ENCODE results near the gene TCF15.

- TF ChIP-seq POU6F1 (CRISPR knock-in tag; IDR thresholded peaks at IDR 0.05; ENCODE audit: borderline replicate concordance, low read depth) (no peak), ARNTL (CRISPR knock-in tag; IDR thresholded peaks at IDR 0.05; ENCODE audit: borderline replicate concordance, low read depth) (no peak), SNAI2 (CRISPR knock-in tag; IDR thresholded peaks at IDR 0.05) (no peak), ZFP30 (CRISPR knock-in tag; IDR thresholded peaks at IDR 0.05) (no peak)
- TF ChIP-seq, protein P1, sequence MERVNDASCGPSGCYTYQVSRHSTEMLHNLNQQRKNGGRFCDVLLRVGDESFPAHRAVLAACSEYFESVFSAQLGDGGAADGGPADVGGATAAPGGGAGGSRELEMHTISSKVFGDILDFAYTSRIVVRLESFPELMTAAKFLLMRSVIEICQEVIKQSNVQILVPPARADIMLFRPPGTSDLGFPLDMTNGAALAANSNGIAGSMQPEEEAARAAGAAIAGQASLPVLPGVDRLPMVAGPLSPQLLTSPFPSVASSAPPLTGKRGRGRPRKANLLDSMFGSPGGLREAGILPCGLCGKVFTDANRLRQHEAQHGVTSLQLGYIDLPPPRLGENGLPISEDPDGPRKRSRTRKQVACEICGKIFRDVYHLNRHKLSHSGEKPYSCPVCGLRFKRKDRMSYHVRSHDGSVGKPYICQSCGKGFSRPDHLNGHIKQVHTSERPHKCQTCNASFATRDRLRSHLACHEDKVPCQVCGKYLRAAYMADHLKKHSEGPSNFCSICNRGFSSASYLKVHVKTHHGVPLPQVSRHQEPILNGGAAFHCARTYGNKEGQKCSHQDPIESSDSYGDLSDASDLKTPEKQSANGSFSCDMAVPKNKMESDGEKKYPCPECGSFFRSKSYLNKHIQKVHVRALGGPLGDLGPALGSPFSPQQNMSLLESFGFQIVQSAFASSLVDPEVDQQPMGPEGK (CRISPR knock-in tag; IDR thresholded peaks at IDR 0.05; ENCODE audit: borderline replicate concordance), result no peak
These were observed 36.7 kb upstream of the TCF15 start for GRCh38 chr20:646868-647233.

All from SK-N-SH treated with all-trans-retinoic acid at 6 μM for 48 hours (cell line).